Thyroid gland (tissue), 4 donors: Measurements from ENCODE around the gene GPR63.

ENCODE experiments used
- CTCF ChIP-seq, 6 experiments: fragments of 200-600 bp in 3 of 6; fragments of 450-650 bp in 3 of 6; sonication (generic) in 3 of 6; IDR thresholded peaks; one replicate each; pipeline ENCODE4 v1.5.1; 2016 to 2019; ENCODE audit warnings: antibody characterized with exemption in 6 of 6, mild to moderate bottlenecking in 2 of 6, inconsistent platforms in 1 of 6, moderate library complexity in 1 of 6
- POLR2A ChIP-seq, 2 donors: fragments of 450-650 bp; IDR thresholded peaks; one replicate each; pipeline ENCODE4 v1.6.1; 2017; ENCODE audit warnings: antibody characterized with exemption in 2 of 2, mild to moderate bottlenecking in 2 of 2, moderate library complexity in 1 of 2

- TF ChIP-seq POLR2A (IDR thresholded peaks at IDR 0.05) (no peak), CTCF (IDR thresholded peaks at IDR 0.05) (no peak)
Observed at GRCh38 chr6:96760153-96760687, 77.1 kb downstream of the GPR63 start.
